GM23248 (cell line): ENCODE measurements around the gene SIK3.

Experiments used
- EZH2 ChIP-seq: fragments of 200-600 bp; sonication (generic); IDR thresholded peaks from 2 replicates; pipeline ENCODE4 v1.6.1; 2018; ENCODE audit warnings: antibody characterized with exemption, mild to moderate bottlenecking; ENCODE audit not compliant: insufficient read depth, poor library complexity, severe bottlenecking
- EZH2phosphoT487 ChIP-seq: fragments of 200-600 bp; sonication (generic); IDR thresholded peaks from 2 replicates; pipeline ENCODE4 v1.6.1; 2018; ENCODE audit warnings: antibody characterized with exemption, moderate library complexity, mild to moderate bottlenecking, low read depth; ENCODE audit not compliant: insufficient read depth

- TF ChIP-seq EZH2 = no peak
- TF ChIP-seq EZH2phosphoT487 = no peak
Measured at GRCh38 chr11:116906479-116906878, 191.7 kb downstream of the SIK3 start.
